GM18499 (cell line): ENCODE results near the gene CRYL1.

ENCODE experiments used
- ATAC-seq: cut with Tn5 transposase; IDR thresholded peaks from one replicate; pipeline ENCODE4 v1.9.1; 2021; ENCODE audit warnings: moderate number of reproducible peaks; ENCODE audit not compliant: insufficient read depth, unreplicated experiment

Gene CRYL1

DNA sequence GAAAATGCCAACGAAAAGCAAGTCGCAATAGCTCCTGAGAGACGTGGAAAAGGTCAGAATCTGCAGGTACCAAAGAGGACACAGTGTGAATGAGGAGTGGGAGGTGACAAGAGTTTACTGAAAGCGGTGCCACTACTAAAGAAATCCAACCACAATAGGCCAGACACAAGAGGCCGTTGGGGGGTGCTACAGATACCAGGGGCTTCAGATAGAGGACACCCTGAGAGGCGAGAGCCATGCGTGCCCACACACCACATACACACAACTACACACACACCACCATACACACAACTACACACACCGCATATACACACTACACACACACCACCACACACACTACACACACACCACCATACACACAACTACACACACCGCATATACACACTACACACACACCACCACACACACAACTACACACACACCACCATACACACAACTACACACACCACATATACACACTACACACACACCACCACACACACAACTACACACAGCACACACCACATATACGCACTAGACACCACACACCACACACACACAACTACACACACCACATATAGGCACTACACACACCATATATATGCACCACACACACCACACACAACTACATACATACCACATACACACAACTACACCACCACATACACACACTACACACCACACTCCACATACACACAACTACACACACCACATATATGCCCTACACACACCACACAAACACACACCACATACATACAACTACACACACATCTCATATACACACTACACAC is 28.5 kb downstream of the CRYL1 start:
- no peak for ATAC-seq

DNA sequence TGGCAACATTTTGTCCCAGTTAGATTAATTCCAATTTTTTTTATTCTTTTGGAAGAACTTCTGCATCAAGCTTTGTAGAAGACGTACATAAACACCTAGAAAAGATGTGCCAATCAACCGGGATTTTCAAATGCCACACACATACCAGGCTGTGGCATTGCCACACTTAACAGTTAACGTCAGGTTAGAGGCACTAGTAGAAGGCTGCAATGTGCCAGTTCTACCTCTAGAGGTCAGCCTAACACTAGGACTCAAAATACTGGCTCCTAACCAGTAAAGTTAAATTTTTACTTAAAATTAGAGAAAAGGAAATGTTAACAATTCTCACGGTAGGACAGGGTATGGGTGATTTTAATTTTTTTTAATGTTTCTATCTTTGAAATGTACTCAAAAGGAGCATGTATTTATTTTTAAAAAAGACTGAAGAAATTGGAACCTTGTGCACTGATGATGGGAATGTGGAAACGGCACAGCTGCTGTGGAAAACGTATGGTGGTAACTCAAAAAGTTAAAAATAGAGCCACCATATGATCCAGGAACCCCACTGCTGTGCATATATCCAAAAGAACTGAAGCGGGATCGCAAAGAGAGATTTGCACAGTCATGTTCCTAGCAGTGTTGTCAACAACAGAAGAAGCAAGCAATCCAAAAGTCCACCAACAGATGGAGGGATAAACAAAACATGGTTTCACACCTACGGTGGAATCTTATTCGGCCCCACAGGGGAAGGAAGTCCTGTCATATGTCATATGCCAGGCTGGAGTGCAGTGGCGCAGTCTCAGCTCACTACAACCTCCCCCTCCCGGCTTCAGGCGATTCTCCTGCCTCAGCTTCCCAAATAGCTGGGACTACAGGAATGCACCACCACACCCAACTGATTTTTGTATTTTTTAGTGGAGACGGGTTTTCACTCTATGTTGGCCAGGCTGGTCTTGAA is 30.3 kb downstream of the CRYL1 start:
- ATAC-seq, result no peak

DNA sequence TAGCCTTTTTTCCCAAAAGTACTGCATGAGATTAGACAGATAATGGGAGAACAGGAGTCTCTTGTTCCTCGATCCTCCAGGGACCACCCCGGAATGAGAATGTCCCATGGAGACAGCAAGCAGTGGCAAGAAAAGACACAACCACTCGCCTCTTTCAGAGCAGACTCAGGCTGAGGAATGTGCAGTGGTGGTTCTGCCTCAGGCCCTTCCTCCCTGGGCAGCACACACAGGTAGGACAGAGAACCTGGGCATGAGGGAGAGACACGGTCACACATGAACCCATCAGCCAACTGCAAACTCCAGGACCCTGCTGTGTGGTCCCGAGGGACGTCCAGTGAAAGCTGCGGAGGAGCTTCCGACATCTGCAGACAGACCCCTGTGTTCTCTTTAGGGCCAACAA is 31.0 kb downstream of the CRYL1 start:
- no peak for ATAC-seq

DNA sequence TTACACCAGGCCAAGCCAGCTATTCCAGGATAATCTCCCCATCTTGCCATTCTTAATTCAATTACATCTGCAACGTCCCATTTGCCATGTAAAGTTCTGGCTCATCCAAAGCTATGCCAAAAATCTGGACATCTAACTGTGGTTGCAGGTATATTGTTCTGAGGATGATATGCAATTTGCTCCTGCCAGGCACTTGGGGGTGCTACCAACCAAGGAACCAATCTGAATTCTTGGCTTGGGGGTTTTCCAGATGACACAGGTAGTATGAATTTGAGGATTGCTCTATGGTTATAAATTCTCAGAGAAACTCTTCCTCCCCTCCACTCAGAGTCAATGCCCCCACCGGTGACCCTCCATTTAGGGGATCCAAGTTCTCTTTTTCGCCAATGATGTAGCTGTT is 33.0 kb downstream of the CRYL1 start:
- no peak for ATAC-seq

DNA sequence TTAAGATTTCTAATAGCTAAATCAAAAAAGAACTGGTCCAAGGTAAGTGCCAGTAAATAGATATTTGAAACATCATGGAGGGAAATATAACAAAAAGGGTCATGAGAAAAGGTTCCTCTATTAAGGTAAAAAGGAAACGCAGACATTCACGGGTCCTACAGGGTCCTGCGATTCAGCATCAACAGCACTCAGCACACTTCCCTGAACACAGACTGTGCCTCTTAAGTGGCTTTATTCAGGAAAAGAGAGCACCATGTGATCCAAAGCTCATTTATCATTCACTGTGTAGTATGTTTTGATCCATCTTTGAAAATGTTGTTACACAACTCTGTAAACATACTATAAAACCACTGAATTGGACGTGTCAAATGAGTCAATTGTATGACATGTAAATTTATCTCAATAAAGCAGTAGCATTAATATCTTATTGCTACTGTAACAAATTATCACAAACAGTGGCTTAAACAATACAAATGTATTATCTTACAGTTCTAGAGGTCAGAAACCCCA is 33.7 kb downstream of the CRYL1 start:
- ATAC-seq, result no peak

DNA sequence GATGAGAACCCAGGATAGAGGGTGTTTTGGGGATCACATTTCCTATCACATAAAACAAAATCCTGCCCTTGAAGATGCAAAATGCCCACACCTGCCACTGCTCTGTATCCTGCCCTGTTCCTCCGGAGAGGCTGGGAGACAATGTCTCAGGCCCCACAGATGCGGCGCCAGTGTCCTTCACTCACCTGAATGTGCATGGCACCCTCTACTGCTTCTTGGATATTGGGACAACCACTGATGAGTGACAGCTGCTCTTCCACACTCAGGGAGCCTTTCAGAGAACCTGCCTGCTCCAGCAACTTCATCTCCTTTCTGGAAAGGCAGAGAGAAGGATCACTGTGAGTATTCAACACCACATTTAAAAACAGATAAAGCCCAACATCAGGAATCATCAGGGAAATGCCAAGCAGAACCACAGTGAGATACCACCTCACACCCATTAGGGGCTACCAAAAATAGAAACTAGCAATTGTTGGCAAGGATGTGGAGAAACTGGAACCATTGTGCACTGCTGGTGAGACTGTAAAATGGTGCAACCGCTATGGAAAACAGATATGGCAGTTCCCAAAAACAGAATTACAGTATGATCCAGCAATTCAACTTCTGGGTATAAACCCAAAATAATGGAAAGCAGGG is 36.4 kb downstream of the CRYL1 start:
- no peak for ATAC-seq

DNA sequence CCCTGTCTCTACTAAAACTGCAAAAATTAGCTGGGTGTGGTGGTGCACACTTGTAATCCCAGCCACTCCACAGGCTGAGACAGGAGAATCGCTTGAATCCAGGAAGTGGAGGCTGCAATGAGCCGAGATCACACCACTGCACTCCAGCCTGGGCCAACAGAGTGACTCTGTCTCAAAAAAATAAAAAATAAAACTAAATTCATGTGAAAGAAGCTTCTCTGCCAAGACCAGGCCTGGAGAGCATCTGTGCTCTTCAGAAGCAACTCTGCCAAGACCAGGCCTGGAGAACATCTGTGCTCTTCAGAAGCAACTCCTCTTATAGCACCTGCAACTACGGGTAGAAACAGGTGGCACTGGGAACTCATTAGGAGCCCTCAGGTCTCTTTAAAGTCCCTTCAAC is 37.7 kb downstream of the CRYL1 start:
- no peak for ATAC-seq

DNA sequence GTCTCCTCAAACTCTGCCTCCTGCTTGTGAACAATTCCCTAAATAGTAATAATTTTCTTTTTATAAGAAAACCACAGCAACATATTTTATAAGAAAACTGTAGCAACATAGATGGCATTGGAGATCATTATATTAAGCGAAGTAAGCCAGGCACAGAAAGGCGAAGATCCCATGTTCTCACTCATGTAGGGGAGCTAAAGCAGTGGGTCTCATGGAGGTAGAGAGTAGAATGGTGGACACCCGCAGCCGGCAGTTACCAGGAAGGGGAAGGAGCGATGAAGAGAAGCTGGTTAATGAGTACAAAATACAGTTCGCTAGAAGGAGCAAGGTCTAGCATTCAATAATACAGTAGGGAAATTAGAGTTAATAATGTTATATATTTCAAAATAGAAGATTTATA is 42.9 kb downstream of the CRYL1 start:
- ATAC-seq, result no peak

DNA sequence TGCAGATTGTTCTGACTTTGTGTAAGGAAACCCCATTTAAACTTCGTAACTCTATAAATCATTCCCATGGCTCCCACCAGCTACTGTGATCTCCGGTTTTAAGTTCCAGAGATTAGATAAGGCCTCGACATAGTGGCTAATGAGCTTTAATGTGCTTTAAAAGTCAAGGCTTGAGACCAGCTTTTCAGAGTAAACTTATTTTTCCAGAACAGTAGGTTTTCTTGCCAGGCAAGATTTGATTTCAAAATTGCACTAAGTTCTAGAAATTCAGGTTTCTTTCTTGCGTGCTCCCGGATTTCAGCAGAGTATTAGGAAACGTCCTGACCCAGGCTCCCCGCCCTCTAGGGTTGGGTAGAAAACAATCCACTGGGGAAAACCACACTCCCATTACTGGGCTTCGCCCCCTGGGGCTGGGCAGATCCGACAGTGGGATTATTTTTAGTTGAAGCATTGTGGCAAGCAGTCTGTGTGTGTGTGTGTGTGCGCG is 43.3 kb downstream of the CRYL1 start:
- ATAC-seq, result no peak

DNA sequence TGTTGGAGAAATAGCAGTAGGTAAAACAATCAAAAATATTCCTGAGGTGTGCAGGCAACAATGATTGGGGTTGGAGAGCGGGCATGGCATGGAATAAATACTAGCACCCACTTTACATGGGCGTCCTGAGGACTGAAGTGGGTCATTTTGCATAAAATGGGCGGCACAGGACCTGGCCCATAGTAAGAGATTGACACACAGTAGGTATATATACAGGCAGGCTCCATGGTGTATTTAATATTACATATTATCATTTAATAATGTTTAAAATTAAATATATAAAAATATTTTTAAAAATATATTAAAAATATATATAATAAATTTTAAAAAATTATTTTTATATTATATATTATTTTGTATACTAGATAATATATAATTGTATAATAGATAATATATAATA is 48.3 kb downstream of the CRYL1 start:
- no peak for ATAC-seq

DNA sequence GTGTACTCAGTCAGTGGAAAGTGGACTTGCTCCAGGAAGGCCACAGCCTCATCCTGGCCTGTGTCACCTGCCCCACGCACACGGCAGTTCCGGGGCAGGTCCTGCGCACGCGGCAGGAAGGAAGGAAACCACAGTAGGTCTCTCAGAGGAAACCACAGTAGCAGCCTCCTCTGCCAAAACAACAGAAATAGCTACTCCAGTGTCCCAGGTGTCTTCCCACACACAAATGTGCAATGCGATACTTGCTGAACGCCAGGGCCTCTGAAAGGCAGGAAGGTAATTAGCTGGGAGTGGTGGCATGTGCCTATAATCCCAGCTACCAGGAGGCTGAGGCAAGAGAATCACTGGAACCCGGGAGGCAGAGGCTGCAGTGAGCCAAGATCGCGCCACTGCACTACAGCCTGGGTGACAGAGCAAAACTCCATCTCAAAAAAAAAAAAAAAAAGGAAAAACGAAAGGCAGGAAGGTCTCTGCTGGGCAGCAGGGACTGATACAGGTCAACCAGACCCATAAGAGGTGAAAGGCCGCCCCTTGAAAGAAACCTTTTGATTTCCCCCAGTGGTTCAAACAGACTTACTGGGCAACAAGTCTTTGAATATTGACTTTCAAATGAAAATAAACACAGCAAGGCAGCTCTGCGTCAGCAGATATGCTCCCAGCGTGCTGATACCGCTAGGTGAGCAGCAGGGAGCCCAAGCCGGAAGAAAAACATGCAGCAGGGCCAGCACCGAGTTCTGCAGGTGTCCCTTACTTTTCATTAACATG is 49.5 kb downstream of the CRYL1 start:
- ATAC-seq, result peak; percentile 85

DNA sequence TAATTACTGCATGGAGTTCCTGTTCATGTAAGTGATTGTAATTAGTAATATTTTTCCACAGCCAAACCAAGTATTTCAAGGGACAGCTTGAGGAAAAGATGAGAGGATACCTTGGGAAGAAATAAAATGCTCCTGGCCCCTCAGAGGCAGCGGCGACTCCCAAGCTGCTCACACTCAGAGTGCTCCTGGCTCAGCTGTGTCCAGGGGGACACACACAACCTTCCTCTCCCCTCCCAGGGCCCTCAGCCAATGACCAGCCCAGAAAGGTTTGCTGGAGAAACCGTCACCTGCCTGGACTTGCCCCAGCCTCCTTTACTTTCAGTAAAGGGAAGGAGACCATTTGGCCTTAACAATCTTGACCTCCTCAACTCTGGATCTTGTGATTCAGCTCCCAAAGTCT is 51.1 kb downstream of the CRYL1 start:
- ATAC-seq, result no peak

DNA sequence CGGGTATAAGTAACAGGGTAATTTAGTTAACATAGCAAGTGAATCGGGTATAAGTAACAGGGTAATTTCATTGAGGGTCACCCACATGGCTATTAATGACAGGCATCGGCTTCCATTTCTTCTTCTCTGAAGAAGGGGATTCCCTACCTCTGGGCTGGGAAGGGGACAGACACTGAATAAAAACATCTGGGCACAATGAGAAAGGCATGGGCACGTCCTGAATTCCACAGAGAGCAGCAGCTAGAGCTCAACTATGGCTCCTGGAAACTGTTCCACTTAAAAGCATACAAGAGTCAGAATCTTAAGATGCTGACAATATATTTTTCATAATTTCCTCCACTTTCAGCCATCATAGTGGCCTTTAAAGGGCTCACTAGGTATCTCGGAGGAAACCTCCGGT is 51.8 kb downstream of the CRYL1 start:
- ATAC-seq, result no peak

DNA sequence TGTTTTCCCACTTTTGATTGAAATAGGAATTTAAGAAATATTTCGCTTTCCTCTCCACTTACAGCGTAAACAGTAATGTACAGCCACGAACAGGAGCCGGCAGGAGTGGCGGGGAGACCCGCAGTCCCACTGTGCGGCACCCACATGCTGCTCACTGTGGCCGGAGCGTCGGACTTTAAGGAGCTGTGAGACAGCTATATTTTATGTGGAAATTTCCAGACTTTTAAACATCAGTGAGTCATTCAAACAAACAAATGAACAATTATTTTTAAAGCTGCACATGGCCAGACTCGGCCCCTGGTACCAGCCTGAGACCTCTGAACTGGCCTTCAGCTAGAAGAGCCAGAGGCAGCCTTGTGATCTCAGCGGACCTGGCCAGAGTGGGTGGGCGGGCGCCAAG is 52.5 kb downstream of the CRYL1 start:
- no peak for ATAC-seq

DNA sequence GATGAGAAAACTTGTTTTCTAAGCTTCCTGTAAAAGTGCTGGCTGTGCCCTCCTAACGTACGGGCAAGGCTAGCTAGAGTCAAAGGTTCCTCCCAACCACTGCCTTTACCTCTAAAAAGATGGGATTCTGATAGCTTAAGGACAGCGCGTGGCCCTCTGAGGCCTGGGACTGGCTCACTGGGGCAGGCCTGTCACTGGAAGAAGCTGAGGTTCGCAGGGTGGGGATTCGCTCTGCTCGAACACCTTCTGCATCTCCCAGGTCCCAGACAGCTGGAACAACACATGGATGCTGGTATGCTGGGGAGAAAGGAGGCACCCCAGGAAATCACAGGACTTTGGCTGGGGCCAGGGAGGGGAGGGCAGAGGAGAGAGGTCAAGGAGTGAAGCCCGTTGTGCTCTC is 53.1 kb downstream of the CRYL1 start:
- no peak for ATAC-seq

DNA sequence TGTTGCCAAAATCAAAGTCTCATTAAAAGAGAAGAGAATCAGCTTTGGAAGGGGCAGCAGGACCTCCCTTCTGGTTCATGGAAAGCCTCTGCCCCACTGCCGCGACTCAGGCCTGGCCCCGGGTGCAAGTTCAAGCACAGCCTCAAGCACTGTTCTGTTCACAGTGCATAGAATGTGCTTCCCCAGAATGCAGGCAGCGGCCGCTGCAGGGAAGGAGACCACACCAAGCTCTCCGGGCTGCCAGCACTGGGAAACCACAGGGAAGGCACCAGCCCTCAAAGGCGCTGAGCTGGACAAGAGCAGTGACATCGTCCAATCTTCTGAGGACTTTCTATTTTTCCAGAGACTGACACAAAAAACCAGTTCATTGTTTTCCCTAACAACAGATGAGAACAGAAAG is 55.5 kb downstream of the CRYL1 start:
- no peak for ATAC-seq

DNA sequence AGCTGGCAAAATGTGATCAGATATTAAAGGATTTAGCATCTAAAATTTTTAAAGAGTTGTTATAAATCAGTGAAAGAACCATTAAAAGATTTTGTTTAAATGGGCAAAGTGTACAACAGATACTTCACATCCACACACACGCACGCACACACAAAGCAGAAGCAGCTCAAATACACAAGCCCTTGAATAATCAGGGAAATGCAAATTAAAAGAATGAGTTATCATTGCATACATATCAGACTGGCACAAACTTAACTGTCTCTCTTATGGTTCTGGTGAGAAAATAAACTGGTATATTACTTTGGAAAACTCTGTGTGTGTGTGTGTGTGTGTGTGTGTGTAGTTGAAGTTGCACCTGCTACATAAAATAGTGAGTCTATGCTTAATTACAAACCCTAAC is 59.3 kb downstream of the CRYL1 start:
- no peak for ATAC-seq

DNA sequence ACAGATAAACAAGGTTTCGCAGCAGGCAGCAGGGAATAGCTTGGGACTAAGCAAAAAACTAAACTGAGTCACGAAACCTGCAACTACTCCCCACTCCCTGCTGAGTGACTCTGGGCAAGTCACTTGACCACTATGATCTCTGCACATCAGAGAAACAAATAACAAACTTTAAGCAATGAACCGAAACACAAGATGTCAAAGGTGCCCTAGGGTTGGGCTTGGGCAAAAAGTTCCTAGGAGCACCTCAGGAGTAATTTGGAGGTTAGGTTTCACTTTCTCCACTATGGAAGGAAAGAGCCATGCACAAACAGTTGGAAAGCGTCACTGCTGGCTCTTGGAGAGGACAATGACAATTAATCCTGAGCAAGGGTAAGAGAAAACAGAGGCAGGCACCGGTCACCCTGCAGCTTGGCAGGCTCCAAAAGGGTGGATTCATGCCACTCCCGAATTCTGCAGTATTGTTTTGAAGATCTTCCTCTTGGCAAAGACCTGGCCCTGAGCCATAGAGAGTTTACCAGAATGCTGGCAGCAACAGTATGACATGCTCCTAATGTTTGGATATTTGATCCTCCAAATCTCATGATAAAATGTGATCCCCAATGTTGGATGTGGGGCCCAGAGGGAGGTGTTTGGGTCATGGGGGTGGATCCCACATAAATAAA is 60.3 kb downstream of the CRYL1 start:
- no peak for ATAC-seq

DNA sequence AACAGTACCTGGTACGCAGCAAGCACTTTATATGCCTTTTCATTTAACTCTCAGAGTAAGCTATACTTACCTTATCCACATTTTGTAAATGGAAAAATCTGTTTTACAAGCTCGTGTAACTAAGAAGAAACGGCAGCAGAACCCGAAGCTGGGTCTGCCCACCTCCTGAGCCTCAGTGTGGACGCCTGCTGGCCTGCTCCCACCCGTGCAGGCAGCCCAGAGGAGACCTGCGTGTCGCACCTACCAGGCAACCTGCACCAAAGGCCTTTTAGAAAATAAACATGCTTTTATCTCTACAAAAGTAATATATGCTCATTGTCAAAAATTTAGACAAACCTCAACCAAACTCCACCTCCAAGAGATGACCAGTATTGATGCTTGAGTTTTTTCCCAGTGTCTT is 62.7 kb downstream of the CRYL1 start:
- no peak for ATAC-seq

DNA sequence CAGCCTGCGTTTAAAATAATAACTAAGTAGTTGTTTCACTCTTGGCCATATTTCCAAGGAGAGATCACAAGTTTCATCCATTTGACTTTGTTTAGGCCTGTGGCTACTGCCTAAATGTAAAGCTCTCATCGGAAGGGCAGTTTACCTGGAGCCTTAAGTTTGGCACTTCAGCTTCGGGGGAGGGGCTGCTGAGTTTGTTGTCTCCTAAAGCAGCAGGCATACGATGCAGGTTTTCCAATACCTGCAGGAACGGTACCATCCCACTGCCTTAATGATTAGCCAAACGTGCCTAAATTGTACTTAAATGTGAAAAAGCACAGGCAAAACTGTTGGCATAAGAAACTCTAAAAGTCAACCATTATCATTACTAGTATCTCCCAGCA is 63.1 kb downstream of the CRYL1 start:
- no peak for ATAC-seq
